ENCODE results near the gene CHD9. TPM values are rescaled to one million over a fixed set of nuclear protein-coding genes. Genes with fewer than 3 reads are reported as not detected.

CHD9 gene
- total RNA-seq, 4 donors from 2014 or later: 46.8 to 85.5 (median 55.6) TPM

DNA sequence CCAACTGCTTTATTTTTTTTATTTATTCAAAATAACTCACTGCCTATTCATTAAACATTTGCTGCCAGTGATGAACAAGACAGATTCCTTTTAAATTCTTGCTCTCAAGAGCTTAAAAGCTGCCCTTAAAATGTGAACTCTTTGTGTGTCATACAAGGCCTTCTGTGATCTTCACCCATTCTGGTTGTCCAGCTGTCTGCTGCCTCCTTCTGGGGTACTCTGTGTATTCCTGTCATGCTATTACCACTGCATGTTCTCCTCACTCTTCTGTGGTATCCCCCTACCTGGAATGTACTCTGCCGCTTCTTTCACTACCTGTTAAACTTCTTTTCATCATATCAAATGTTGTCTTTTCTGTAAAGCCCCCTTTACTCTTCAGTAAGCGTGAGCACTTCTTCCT is 165.8 kb downstream of the CHD9 start:
- no peak for ATAC-seq
- 93 to 96% methylated on average over 2 of the region's 2 CpGs for WGBS, 2 donors (ENCODE audit: low coverage in 1 of 2)

DNA sequence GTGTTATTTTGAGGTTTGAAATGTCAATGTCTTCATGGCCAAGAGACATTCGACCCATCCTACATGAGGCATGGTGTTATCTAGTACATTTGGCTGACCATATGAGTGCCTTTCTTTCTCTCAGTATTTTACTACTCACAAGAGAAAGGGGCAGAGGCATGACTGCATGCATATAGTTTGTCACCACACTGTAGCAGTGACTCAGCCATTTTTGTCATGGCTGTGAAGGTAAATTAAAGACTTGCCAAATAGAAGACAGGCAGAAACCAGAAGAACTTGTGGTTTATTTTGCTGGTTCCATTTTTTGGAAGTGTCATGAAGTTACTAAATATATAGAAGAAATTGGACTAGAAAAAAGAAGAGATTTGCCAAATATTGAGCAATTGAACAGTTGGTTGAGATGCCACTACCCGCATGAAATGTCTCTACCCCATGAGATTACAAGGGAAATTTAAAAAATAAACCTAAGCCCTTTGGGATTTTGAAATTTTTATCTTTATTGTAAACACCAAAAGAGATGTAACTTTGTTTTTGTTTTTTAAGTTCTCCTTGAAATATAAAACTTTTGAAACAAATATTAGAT is 170.3 kb downstream of the CHD9 start:
- Histone ChIP-seq H3K36me3 (peaks cover 5 to 48% of the 10 kb centered on the region in 2 donors), H3K9me3 (no peaks in the 10 kb centered on the region), H3K27me3 (no peaks in the 10 kb centered on the region), H3K27ac (no peak overlapping the region), H3K4me3 (no peak overlapping the region), H3K4me1 (peaks cover 0 to 17% (median 3%) of the 10 kb centered on the region in 3 donors)
- ATAC-seq: no peak
- TF ChIP-seq POLR2AphosphoS5 (IDR thresholded peaks at IDR 0.05) (no peak), POLR2A (IDR thresholded peaks at IDR 0.05) (no peak), EP300 (IDR thresholded peaks at IDR 0.05) (no peak)
- TF ChIP-seq, protein P1, sequence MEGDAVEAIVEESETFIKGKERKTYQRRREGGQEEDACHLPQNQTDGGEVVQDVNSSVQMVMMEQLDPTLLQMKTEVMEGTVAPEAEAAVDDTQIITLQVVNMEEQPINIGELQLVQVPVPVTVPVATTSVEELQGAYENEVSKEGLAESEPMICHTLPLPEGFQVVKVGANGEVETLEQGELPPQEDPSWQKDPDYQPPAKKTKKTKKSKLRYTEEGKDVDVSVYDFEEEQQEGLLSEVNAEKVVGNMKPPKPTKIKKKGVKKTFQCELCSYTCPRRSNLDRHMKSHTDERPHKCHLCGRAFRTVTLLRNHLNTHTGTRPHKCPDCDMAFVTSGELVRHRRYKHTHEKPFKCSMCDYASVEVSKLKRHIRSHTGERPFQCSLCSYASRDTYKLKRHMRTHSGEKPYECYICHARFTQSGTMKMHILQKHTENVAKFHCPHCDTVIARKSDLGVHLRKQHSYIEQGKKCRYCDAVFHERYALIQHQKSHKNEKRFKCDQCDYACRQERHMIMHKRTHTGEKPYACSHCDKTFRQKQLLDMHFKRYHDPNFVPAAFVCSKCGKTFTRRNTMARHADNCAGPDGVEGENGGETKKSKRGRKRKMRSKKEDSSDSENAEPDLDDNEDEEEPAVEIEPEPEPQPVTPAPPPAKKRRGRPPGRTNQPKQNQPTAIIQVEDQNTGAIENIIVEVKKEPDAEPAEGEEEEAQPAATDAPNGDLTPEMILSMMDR (IDR thresholded peaks at IDR 0.05): no peak
- 63 to 72% methylated on average over 2 of the region's 2 CpGs for WGBS, 2 donors (ENCODE audit: low coverage in 1 of 2)

More for the DNA sequence above, 165.8 kb downstream of the CHD9 start:
- Histone ChIP-seq H3K4me1 (peaks cover 4 to 53% (median 5%) of the 10 kb centered on the region in 3 donors), H3K36me3 (peaks cover 0 to 9% of the 10 kb centered on the region in 2 donors), H3K4me3 (no peak overlapping the region), H3K27ac (peak overlapping the region in 2 of 4 donors; percentile 47 to 57), H3K27me3 (no peaks in the 10 kb centered on the region), H3K9me3 (no peaks in the 10 kb centered on the region)
- TF ChIP-seq POLR2A (IDR thresholded peaks at IDR 0.05): no peak
- TF ChIP-seq, protein P1 (IDR thresholded peaks at IDR 0.05): peak in 2 of 4 experiments; percentile 20 to 24

DNA sequence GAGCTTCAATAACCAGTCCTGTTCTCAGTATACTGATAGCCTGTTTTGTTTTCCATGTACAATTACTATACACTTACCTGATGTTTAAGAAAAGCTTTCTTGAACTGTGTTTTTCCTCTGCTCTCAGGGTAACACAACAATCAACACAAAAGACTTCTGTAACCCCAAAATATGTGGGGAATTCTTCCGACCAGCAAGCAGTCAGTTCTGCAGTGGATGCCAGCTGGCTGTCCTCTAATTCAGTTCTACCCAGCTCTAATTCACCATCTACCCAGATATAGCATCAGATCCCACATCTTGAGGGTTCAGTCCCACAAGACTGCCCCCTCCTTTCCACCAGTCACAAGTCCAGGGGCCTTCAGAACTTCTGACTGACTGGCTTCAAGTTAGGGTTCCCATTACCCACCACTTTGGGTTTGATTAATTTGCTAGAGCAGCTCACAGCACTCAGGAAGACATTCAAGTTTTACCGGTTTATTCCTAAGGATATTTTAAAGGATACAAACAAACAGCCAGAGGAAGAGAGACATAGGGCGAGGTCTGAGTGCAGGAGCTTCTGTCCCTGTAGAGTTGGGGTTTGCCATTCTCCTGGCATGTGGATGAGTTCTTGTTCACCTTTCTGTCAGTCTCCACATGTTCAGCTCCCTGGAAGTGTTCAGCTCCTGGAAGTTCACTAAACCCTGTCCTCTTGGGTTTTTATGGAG is 178.2 kb downstream of the CHD9 start:
- Histone ChIP-seq H3K27ac (peak overlapping the region in 2 of 4 donors; percentile 9 to 13), H3K27me3 (no peaks in the 10 kb centered on the region), H3K9me3 (no peaks in the 10 kb centered on the region), H3K4me1 (peaks cover 0 to 24% (median 0%) of the 10 kb centered on the region in 3 donors), H3K36me3 (peaks cover 0 to 90% of the 10 kb centered on the region in 2 donors), H3K4me3 (no peak overlapping the region)
- WGBS, 2 donors (ENCODE audit: low coverage in 1 of 2): 86% methylated on average over 2 of the region's 3 CpGs; no CpG with 5 or more reads in 1 of the 2 donors
- no peak for ATAC-seq
- TF ChIP-seq, protein P1 (IDR thresholded peaks at IDR 0.05): no peak
- TF ChIP-seq POLR2A (IDR thresholded peaks at IDR 0.05) (no peak), EP300 (IDR thresholded peaks at IDR 0.05) (no peak), POLR2AphosphoS5 (IDR thresholded peaks at IDR 0.05) (no peak)

DNA sequence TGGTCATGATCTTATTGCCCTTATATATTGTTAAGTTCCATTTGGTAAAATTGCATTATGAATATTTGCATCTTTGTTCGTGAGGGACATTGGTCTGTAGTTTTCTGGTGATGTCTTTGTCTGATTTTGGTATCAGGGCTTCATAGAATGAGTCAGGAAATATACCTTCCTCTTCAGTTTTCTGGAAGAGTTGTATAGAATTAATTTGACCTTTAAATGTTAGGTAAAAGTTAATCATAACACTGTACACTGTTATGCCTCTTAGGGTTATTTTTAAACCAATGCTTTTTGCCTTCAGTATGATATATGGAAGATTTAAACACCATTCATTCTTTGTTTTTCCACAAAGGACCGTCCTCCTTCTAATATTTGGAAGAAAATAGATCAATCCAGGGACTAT is 180.0 kb downstream of the CHD9 start:
- H3K4me1 ChIP-seq: peaks cover 0 to 24% (median 0%) of the 10 kb centered on the region in 3 donors
- WGBS, 2 donors (ENCODE audit: low coverage in 1 of 2): 51 to 61% methylated on average over 2 of the region's 2 CpGs
- no peaks in the 10 kb centered on the region for H3K27me3 ChIP-seq
- no peak for TF ChIP-seq EP300 (IDR thresholded peaks at IDR 0.05)
- TF ChIP-seq, protein P1 (IDR thresholded peaks at IDR 0.05): no peak
- TF ChIP-seq POLR2AphosphoS5 (IDR thresholded peaks at IDR 0.05): no peak
- no peak for TF ChIP-seq POLR2A (IDR thresholded peaks at IDR 0.05)
- no peak overlapping the region for H3K27ac ChIP-seq
- peaks cover 0 to 90% of the 10 kb centered on the region in 2 donors for H3K36me3 ChIP-seq
- no peak overlapping the region for H3K4me3 ChIP-seq
- no peaks in the 10 kb centered on the region for H3K9me3 ChIP-seq
- no peak for ATAC-seq

DNA sequence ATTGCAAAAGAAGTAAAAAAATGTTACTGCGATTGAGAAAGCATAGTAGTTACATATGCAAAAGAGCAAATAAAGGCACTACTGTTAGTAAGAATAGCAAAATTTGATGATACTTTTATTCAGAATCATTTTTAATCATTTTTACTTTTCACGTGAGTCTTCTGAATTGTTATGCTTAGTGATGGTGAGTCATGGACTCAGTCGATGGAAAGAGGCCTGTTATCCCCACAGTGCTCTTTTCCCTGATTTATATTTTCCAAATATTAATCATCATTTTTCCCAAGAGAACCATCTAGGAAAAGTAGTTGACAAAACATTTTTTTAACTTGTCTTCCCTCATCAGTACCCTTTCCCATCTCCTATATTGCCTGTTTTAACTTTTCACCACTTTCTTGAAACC is 181.1 kb downstream of the CHD9 start:
- WGBS, 2 donors (ENCODE audit: low coverage in 1 of 2): 34 to 40% methylated on average over 3 of the region's 3 CpGs
- Histone ChIP-seq H3K27ac (no peak overlapping the region), H3K4me1 (peaks cover 0 to 24% (median 0%) of the 10 kb centered on the region in 3 donors), H3K36me3 (peaks cover 0 to 85% of the 10 kb centered on the region in 2 donors), H3K4me3 (no peak overlapping the region), H3K27me3 (no peaks in the 10 kb centered on the region), H3K9me3 (no peaks in the 10 kb centered on the region)
- ATAC-seq: no peak
- TF ChIP-seq, protein P1 (IDR thresholded peaks at IDR 0.05): no peak
- TF ChIP-seq POLR2A (IDR thresholded peaks at IDR 0.05) (no peak), EP300 (IDR thresholded peaks at IDR 0.05) (no peak), POLR2AphosphoS5 (IDR thresholded peaks at IDR 0.05) (no peak)
